Measurements from ENCODE around the gene WWOX.

GRCh38 chr16:79171931-79172705 is 1072.7 kb downstream of the WWOX start:
- TF ChIP-seq, protein P1, sequence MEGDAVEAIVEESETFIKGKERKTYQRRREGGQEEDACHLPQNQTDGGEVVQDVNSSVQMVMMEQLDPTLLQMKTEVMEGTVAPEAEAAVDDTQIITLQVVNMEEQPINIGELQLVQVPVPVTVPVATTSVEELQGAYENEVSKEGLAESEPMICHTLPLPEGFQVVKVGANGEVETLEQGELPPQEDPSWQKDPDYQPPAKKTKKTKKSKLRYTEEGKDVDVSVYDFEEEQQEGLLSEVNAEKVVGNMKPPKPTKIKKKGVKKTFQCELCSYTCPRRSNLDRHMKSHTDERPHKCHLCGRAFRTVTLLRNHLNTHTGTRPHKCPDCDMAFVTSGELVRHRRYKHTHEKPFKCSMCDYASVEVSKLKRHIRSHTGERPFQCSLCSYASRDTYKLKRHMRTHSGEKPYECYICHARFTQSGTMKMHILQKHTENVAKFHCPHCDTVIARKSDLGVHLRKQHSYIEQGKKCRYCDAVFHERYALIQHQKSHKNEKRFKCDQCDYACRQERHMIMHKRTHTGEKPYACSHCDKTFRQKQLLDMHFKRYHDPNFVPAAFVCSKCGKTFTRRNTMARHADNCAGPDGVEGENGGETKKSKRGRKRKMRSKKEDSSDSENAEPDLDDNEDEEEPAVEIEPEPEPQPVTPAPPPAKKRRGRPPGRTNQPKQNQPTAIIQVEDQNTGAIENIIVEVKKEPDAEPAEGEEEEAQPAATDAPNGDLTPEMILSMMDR (IDR thresholded peaks at IDR 0.05; ENCODE audit: insufficient read depth, low read depth, low read length), result no peak
- no peak for TF ChIP-seq EZH2 (IDR thresholded peaks at IDR 0.05; ENCODE audit: insufficient read depth, low read length)
